SK-N-MC (cell line): ENCODE data around the gene SCAF8.

Experiments
- EZH2 ChIP-seq: fragments of 200-600 bp; sonication (generic); IDR thresholded peaks from one replicate; pipeline ENCODE4 v1.6.1; 2017; ENCODE audit warnings: antibody characterized with exemption
- POLR2AphosphoS5 ChIP-seq: IDR thresholded peaks from 2 replicates; pipeline ENCODE4 v1.6.1; 2012; ENCODE audit warnings: mild to moderate bottlenecking, low read depth, low read length, borderline replicate concordance

DNA sequence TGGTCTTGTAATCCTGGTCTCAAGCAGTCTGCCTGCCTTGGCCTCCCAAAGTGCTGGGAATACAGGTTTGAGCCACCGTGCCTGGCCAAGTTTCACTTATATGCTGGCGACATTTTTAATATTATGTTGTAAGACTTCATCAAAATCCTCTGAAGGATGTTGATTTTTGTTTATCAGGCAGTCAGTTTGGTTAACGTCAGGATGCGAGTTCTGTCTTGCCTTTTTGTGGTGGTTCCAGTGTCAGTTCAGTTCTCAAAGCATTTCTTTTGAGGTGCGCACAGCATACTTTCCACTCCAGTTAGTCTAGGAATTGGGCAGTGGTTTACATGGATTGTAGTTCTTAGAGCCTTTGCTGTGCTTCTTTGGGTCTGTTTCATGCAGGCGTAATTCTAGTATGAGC lies 24.9 kb downstream of the SCAF8 start:
- TF ChIP-seq POLR2AphosphoS5 (no peak), EZH2 (no peak)
